Muscle of back (tissue), 13 donors: ENCODE results near the gene CEP85L. TPM values are rescaled to one million over a fixed set of nuclear protein-coding genes. Genes with fewer than 3 reads are reported as not detected.

Experiments used
- DNase-seq, 3 donors: peaks; one replicate each; pipeline versions ENCODE4 v3.0.0 to v3.0.0-alpha.2; 2013
- long read RNA-seq, 9 donors: transcript quantifications; one replicate each; lab custom pipeline, GENCODE V29; 2026
- polyA plus RNA-seq, 10 donors: library from polyadenylated mRNA; unstranded; fragments of 120-200 nt; gene quantifications; one replicate each; pipeline ENCODE4 v1.2.1, GENCODE V29; 2013; ENCODE audit not compliant: insufficient read length in 10 of 10

The CEP85L gene
- polyA plus RNA-seq = 10 to 100 TPM; 10.7 to 27.7 (median 18.5) TPM
- long read RNA-seq, donor 1 = 0 reads
- long read RNA-seq, donor 2, partial matches to known transcripts = 0 of 8 reads
- long read RNA-seq, donor 2, other reads (novel, unspliced or antisense) = 8 of 8 reads
- long read RNA-seq, donor 3 = 0 reads
- long read RNA-seq, donor 4, full-length matches to known transcripts = 3 of 3 reads
- long read RNA-seq, donor 4, partial matches to known transcripts = 0 of 3 reads
- long read RNA-seq, donor 4, other reads (novel, unspliced or antisense) = 0 of 3 reads
- long read RNA-seq, donor 5, full-length matches to known transcripts = 3 of 3 reads
- long read RNA-seq, donor 5, partial matches to known transcripts = 0 of 3 reads
- long read RNA-seq, donor 5, other reads (novel, unspliced or antisense) = 0 of 3 reads
- long read RNA-seq, donor 6, full-length matches to known transcripts = 3 of 3 reads
- long read RNA-seq, donor 6, partial matches to known transcripts = 0 of 3 reads
- long read RNA-seq, donor 6, other reads (novel, unspliced or antisense) = 0 of 3 reads
- long read RNA-seq, donor 7, full-length matches to known transcripts = 1 of 1 reads
- long read RNA-seq, donor 7, partial matches to known transcripts = 0 of 1 reads
- long read RNA-seq, donor 7, other reads (novel, unspliced or antisense) = 0 of 1 reads
- long read RNA-seq, donor 8 = 0 reads
- long read RNA-seq, donor 9 = 0 reads

DNA sequence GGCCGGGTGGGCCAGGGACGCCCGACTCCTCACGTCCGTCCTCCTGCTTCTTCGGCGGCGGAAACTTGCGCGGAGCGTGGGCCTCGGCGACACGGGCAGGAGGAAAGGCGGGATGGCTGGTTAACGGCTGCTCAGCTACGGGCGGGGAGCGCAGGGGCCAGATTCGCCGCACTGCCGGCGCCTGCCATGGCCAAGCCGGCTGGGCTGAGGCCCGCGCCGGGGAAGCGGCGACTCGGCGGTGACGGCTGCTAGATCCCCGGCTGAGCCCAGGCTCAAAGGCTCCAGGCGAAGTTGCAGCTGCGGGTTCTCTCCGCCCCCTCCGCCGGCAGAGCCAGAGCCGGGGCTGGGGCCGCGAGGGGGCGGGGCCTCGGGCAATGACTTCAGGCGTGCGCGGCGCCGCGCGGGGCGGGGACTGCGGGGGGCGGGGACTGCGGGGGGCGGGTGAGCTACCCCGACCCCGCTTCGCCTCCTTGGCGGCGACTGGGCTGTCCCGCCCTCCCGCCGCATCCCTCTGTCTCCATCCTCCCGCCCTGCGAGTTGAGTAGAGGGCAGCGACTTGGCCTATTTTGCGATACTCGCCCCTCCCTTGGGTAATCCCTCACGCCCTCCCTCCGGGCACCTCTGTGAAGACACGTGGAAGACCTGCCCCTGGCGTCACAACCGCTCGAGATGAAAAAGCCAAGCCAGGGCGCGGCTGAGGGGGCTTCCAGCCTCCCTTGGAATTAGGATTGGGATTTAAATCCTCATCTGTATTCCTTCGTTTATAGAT is at the start of gene CEP85L:
Gene CEP85L (minus strand): TSS at position 310 of the 769 bp plus-strand sequence. CDS start 322 bp downstream, outside the sequence.
- DNase-seq = peak; percentile 93 to 97 (median 94)

DNA sequence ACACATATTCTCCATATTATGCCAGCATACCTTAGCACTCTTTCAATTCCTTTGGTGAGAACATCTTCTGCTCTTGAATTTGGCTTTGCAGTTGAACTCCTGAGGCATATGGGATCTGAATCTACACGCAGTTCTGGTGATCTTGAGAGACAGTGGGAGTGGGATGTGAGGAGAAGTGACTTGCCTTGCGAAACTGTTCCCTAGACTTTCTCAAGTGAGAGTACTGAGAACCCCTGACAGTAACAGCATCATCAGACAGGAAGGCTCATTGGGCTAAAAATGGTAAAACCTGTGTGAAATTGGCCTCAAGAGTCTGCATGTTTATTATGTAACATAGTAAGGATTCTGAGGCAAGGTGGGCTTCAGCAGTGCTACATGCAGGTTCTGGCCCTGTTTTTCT is 49.1 kb upstream of the CEP85L start:
- DNase-seq = no peak

DNA sequence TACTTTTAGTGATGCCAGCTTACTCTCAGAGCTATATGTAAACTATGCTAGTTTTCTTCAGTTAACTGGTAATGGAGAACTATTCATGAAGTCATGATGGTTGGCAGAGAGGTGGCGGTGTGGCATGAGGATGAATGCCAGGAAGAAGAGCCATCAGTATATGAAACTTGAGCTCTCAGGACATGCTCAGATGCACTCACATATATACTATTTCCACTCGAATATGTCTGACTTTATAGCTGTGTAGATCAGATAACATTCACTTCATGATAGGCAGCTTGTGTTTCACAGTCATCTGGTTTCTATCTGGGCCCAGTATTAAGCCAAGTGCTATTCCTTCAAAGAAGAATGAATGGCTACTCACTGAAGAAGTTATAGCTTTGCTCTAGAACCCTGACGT is 46.2 kb upstream of the CEP85L start:
- DNase-seq = no peak

DNA sequence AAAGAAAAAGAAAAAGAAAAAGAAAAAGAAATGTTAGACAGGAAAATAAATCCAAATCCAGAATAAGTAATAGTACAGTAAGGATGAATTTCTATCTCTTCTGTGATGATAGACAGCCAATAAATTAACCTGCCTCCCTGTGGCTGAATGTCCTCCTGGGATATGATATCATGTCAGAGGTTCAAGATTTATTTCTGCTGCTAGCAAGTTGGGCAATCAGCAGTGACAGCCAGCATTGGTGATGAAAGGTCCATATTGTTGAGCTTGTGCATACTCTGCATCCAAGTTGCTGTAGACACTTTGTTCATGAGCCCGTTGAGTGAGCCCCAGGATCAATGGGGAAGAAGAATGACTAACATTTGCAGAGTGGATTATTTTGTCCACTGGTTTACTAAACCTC is 44.9 kb upstream of the CEP85L start:
- no peak for DNase-seq

DNA sequence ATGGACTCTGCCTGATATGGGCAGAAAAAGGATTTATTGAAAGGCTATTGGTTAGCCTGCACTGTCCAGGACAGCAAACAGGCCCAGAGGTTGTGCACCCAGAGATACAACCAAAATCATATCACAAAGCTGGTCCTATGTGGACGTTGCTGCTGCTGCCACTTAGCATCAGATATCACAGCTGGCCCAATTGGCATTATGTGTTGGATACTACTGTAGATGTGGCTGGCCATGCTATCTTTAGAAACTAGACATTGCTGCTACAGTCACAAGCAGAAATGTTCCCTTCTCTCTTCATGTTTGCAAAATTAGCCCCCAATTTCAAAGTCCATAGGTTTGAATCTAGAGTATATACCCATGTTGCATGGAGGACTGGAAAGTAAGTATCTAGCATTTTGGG is 42.2 kb upstream of the CEP85L start:
- DNase-seq = no peak

DNA sequence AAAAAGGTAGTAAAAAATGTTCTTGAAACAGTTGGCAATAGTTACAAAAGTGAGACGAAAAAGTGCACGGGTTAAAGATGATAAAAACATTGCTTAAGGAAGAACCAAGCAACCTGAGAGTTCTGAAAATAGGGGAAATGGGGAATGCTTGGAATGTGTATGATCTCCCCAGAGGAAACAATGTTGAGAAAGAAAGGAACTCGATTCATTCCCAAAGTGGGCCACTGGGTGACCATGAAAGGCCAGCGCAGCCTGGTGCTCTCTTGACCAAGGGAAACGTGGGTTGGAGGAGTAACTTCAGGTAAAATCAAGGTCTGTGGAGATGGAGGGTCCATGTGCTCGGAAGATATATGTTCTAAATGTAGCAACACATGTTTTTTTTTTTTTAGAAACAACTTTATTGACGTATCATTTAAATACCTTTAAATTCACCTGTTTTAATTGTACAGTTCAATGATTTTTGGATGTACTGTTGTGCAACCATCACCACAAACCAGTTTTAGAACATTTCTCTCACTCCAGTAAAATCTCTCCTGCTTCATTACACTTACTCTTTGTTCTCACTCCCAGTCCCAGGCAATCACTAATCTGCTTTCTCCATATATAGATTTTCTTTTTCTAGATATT is 34.5 kb upstream of the CEP85L start:
- no peak for DNase-seq

DNA sequence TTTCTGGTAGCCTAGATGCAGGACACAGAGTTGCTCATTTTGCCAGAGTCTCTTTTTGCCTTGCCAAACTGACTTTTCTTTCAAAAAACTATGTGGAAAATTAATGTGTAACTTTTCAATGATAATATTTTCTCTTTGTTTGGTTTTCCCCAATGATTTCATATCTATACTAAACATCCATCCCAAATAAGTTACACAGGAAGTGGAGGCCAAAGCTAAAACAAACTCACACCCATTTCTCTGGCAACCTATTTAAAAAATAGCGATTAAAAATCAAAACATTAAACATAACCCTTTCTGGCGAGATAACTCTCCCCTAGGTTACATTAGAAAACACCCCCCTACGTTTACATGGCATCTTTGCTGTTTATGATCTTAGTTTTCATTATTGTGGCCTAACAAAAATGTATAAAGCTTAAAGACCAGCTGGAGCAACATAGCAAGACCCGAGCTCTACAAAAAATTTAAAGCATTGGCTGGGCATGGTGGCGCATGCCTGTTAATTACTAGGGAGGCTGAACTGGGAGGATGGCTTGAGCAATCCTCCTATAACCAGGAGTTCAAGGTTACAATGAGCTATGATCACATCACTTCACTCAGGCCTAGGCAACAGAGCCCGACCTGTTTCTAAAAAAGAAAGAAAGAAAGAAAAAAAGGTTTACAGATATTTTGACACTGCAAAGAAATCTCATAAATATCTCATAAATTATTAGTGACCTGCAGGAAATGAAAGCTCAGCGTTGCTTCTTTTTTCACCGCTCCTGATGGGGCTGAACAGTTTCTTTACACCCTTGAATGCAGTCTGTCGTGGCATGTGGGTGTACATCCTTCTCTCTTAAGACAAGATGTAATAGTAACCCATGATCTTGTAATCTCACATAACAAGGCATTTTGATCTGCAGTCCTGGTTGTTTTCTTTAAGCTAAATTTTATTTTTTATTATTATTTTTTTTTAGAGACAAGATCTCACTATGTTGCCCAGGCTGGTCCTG is 32.8 kb upstream of the CEP85L start:
- DNase-seq = no peak

DNA sequence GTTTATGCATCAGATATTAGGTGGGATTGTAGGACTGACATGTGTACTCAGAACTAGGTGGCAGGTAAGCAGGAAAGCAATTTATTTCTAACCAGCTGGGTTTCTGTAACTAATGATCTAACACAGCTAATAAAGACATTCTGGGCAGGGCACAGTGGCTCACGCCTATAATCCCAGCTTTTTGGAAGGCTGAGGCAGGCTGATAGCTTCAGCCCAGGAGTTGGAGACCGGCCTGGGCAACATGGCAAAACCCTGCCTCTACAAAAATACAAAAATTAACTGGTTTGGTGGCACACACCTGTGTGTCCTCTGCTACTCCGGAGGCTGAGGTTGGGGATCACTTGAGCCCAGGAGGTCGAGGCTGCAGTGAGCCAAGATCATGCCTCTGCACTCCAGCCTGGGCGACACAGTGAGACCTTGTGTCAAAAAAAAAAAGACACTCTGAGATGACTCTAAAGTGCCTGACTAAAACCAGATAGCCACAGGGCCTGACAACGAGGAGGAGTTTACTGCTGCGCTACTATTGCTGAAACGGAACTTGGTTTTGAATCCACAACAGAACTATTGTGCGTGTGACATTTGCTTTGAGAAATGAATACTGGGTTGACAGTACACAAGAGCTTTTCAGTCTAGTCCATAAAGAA is 29.2 kb upstream of the CEP85L start:
- DNase-seq = no peak

DNA sequence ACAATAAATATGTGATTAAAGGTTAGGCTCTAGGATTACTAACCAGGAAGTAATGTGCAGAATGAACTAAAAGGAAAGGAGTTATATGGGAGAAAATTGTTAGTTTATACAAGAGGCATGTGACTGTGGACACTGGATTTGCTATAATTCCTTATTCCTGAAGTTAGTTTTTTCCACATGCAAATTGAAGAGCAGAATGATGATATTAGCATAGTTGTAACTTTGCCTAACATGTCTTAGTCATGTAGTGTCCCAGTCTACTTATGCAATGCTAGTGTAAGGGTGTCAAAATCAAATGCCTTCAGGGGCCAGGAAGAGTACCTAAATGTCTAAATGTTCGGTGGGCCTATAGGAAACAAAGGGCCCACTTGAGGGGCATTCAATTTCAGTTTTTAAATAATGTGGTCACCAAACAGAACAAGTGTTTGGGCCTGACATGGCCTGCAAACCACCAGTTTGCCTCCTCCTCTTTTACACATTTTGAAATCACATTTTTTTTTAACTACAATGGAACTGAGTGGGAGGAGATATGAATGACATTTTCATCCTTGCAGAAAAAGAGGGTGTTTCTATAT is 28.0 kb upstream of the CEP85L start:
- no peak for DNase-seq

DNA sequence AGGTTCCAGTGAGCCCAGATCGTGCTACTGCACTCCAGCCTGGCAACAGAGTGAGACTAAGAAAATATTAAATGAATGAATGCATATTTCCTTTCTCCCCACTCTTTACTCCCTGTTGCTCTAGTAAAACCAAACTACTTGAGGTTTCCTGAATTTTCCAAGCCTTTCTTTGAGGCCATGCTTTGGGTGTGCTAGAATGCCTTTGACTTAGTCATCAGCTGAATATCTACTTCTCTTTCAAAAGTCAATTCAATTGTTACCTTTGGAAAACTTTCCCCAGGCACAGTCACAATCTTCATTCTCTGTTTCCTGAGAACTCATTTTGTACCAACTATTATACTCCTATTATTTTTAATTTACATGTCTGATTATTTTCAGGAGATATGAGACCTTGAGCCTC is 27.5 kb upstream of the CEP85L start:
- no peak for DNase-seq

DNA sequence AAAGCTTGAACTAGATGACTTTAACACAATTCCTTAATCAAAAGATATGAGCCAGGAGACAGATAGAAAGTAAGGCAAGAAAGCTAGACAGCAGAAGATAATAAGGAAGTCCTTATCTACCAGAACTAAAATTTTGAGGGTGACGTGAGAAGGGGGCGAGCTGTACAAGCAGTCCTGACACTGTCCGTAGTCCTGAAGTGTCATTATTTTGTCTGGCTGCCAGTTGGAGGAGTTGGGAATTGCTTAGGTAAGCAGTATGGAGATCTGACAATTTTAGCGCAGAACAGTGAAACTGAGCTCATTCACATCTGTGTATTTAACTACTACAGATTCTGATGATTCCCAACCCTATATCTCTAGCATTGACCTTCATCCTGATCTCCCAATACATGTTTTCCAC is 25.8 kb upstream of the CEP85L start:
- peak in 1 of 3 donors; percentile 9 for DNase-seq

DNA sequence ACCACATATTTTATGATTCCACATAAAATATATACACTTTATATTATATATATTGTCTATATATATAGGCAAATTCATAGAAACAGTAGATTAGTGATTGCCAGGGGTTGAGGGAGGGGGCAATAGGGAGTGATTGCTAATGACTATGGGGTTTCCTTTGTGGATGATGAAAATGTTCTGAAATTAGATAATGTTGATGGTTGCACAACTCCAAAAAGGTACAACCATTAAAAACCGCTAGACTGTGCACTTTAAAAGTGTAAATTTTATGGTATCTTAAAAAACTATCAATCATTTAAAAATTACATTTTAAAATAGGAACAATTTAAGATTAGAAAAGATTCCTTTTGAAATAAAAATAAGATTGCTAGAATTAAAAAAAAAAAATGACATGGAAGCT is 23.8 kb upstream of the CEP85L start:
- DNase-seq = no peak

DNA sequence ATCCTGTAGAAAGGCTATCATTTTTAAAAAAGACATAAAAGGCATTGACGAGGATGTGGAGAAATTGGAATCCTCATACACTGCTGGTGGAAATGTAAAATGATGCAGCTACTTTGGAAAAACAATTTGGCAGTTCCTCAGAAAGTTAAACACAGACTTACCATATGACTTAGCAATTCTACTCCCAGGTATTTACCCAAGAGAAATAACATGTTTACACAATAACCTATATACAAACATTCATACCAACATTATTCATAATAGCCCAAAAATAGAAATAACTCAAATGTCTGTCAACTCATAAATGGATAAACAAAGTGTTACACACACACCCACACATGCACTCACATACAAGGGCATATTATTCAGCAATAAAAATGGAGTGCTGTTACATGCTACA is 23.4 kb upstream of the CEP85L start:
- DNase-seq = no peak

DNA sequence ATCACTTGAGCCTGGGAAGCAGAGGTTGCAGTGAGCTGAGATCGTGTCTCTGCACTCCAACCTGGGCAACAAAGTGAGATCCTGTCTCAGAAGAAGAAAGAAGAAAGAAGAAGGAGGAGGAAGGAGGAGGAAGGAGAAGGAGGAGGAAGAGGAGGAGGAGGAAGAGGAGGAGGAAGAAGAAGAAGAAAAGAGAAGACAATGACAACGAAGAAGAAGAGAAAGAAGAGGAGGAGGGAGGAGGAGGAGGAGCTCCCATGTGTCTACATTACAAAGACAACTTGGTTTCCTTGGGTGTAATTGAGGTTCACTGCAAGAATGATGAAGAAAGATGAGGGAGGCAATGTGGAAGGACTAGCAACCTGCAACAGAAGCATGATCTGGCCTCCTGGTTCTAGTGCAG is 21.3 kb upstream of the CEP85L start:
- no peak for DNase-seq

DNA sequence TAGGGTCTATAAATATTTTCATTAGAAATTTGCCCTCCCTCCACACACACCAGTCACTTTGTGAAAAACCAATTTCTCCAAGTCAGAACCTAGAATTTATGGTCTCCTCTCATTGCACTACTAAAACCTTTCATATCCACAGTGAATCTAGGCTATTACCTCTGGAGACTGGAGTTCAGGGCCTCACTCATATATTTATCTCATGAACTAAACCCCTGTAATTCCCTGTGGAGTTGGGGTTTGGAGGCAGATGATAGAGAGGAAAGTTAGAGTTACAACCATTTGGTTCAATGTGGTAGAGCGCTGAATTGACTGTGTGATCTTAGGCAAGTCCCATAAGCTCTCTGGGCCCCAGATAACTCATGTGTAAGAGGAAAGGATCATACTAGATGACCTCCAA is 18.2 kb upstream of the CEP85L start:
- no peak for DNase-seq

DNA sequence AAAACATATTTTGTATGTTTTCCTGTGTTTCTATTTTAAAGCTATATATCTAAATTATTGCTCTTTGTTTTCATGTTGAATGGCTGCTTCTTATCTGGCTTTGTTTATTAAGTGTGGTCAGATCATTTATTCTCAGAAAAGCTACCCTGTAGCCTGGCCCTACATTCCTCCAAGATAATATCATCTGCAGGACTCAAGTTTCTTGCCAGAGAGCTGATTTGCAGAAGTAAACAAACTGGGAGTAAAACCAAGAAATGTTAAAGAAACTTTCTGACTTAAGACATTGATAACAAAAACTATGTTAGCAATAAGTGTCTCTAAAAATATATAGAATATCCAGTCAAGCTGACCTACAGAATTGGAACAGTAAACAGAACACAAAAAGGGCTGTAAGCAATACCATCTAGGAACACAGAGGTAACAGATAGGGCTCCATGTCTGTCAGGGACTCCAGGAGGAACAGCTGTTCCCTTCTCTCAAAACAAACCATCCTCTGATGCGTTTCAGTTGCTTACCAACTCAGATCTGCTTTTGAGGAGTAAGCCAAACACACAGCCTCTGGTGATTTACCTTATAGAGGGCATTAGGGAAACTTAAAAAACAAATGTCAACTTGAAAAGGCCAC is 17.5 kb upstream of the CEP85L start:
- DNase-seq = peak; percentile 44 to 68 (median 67)

DNA sequence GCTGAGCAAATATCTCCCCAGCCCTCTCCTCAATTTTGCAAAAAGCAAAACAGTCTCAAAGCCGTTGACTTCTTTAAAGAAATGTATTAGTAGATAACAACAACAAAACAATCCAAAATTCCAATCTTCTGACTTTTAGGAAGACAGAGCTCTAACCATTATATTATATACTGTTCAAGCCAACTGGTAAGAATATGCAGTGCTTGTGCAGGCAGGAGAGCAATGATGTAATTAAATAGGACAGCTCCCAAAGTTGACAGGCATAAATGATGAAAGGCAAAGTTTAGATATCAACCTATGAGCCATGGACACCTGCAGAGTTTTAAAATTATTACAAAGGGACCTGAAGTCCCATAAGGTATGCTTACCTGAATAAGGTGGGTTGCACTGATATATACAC is 16.6 kb upstream of the CEP85L start:
- no peak for DNase-seq

DNA sequence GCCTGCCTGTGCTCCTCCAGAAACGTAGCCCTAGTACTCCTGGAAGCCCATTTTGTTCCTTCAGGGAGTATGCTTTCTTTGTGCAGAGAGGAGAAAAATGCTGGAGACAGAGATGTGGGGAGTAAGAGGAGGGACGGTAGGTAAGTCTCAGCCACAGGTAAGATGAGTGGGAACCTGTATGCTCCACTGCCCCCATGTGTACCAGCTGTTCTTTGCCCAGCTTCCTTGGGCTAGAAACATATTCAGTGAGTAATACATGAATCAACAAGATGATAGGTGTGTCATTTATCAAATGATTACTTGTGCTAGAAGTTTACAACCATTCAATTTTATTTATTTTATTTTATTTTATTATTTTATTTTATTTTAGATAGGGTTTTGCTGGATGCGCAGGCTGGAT is 13.6 kb upstream of the CEP85L start:
- no peak for DNase-seq
